Right lobe of liver (tissue), 6 donors: Measurements from ENCODE around the gene MGAT4D. TPM values are rescaled to one million over a fixed set of nuclear protein-coding genes. Genes with fewer than 3 reads are reported as not detected.

Experiments used
- ATAC-seq, 4 donors: fragments of 200-7000 bp; cut with Tn5 transposase; one replicate each; pipeline ENCODE4 v1.9.1; 2020; ENCODE audit warnings: mild to moderate bottlenecking in 4 of 4, moderate library complexity in 4 of 4
- DNase-seq, 3 donors: peaks; one replicate each; pipeline ENCODE4 v3.0.0-alpha.2; 2020
- H3K27ac ChIP-seq, 3 donors: fragments of 200-600 bp; one replicate each; pipeline ENCODE4 v1.8.0; 2022
- H3K27me3 ChIP-seq, 2 donors: fragments of 200-600 bp; one replicate each; pipeline ENCODE4 v1.8.0; 2022
- H3K36me3 ChIP-seq, 4 donors: fragments of 200-600 bp; sonication (generic) in 1 of 4; one replicate each; pipeline versions ENCODE4 v1.5.1 to v1.8.0; 2017 to 2022; ENCODE audit warnings: control low read depth in 1 of 4
- H3K4me1 ChIP-seq, 4 donors: fragments of 200-600 bp; sonication (generic) in 1 of 4; one replicate each; pipeline versions ENCODE4 v1.5.1 to v1.8.0; 2017 to 2022; ENCODE audit warnings: control low read depth in 1 of 4
- H3K4me3 ChIP-seq, 3 donors: fragments of 200-600 bp; one replicate each; pipeline ENCODE4 v1.8.0; 2022
- H3K9me3 ChIP-seq, 4 donors: fragments of 200-600 bp; sonication (generic) in 1 of 4; one replicate each; pipeline versions ENCODE4 v1.5.1 to v1.8.0; 2017 to 2022; ENCODE audit warnings: control low read depth in 1 of 4
- POLR2A ChIP-seq: fragments of 450-650 bp; IDR thresholded peaks from one replicate; pipeline ENCODE4 v1.6.1; 2017; ENCODE audit warnings: antibody characterized with exemption, mild to moderate bottlenecking
- WGBS: methylation state at CpG from one replicate; pipeline ENCODE4 v1.1.6; 2018; ENCODE audit warnings: low coverage, low lambda C conversion rate; ENCODE audit not compliant: insufficient coverage; ENCODE audit errors: missing lambda C conversion rate; 5-methylcytosine and 5-hydroxymethylcytosine counted together
- intact Hi-C, 2 donors: fragments of 100-400 bp; cut with DNase I; formaldehyde crosslinking; loops; one replicate each; pipeline versions ENCODE4 v1.11.2 to v1.14.1; 2022
- long read RNA-seq: library from polyadenylated mRNA; unstranded; transcript quantifications from one replicate; pipeline ENCODE4 v2.0.0, GENCODE V29; 2019
- total RNA-seq, 6 experiments: library from RNA; depleted of rRNA in 2 of 6; stranded (reverse); fragments of >200 nt in 2 of 6; fragmentation: NEBNext Ultra II Directional in 3 of 6; extraction: Animal tissue kit (Norgen Biotek cat#: 25700) in 3 of 6; gene quantifications; one replicate each; pipeline versions ENCODE4 v1.1.0 to v1.2.4, GENCODE V29; 2016 to 2023
- TF ChIP-seq, protein P1 (sequence below), 4 donors: fragments of 200-600 bp in 3 of 4; fragments of 450-650 bp in 1 of 4; IDR thresholded peaks; one replicate each; pipeline versions ENCODE4 v1.5.1 to v1.8.0; 2016 to 2022; ENCODE audit warnings: antibody characterized with exemption in 4 of 4, mild to moderate bottlenecking in 2 of 4
- donor health status: DM: no; HTN: yes; CAD: no.
- donor health status: DM: no; HTN: no; CAD: no.
- donor health status: DM: no; HTN: no; CAD: no.
- donor health status: DM: no; HTN: yes; CAD: no.
- donor health status: DM: no; HTN: yes; CAD: no.

MGAT4D gene
- not detected for total RNA-seq
- long read RNA-seq, result 0 reads

DNA sequence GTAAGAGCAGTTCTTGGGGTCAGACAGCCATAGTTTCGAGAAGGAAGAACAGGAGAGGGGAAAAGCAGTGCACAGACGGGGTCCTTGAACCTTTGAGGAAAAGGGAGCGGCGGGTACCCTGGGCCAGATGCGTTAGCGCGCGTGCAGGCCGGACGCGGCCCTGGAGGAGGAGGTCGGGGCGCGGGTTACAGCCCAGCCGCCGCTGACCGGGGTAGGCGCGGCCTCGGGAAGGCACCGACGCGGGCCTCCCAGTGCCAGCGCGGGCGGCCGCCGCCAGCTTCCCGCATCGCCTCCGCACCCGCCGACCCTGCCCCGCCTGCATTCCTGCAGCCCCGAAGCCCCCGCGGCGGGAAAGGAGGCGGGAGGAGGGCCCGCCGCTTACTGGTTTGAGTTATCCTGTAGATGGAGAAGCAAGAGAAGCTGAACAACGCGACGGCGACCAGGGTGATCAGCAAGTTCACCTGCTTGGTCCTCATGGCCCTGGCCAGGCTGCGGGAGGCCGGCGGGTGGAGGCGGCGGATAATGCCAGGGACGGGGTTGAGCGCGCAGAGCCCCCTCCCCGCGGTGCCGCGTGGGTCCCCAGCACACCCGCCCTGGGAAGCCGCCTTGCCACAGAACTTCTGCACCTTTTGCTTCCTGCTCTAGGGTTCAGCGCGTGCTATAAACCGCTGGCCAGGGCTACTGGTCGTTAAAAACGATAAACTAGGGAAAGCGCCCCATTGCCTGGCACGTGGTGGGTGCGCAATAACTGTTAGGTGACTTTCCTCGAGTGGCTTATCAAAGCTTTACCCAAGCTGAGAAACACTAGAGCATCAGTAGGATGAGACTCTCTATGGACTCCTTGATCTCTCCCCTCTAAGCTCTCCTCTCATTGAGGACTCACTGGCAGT is at the start of gene MGAT4D:
TSS of gene MGAT4D (minus strand) at position 547 of the 890 bp plus-strand sequence. CDS start at position 476, 71 bp downstream.
- intact Hi-C loops, result no loop called here
- H3K36me3 ChIP-seq, result no peaks in the 10 kb centered on the region
- TF ChIP-seq POLR2A, result no peak
- TF ChIP-seq, protein P1, sequence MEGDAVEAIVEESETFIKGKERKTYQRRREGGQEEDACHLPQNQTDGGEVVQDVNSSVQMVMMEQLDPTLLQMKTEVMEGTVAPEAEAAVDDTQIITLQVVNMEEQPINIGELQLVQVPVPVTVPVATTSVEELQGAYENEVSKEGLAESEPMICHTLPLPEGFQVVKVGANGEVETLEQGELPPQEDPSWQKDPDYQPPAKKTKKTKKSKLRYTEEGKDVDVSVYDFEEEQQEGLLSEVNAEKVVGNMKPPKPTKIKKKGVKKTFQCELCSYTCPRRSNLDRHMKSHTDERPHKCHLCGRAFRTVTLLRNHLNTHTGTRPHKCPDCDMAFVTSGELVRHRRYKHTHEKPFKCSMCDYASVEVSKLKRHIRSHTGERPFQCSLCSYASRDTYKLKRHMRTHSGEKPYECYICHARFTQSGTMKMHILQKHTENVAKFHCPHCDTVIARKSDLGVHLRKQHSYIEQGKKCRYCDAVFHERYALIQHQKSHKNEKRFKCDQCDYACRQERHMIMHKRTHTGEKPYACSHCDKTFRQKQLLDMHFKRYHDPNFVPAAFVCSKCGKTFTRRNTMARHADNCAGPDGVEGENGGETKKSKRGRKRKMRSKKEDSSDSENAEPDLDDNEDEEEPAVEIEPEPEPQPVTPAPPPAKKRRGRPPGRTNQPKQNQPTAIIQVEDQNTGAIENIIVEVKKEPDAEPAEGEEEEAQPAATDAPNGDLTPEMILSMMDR (IDR thresholded peaks at IDR 0.05), result no peak
- H3K9me3 ChIP-seq, result no peaks in the 10 kb centered on the region
- H3K27ac ChIP-seq, result no peak within 1 kb of the TSS
- H3K4me3 ChIP-seq, result peak within 1 kb of the TSS in 1 of 3 donors; percentile 10
- DNase-seq, result peak in 1 of 3 donors; percentile 17
- no peaks in the 10 kb centered on the region for H3K4me1 ChIP-seq
- peak in 3 of 4 donors; percentile 42 to 52 (median 44) for ATAC-seq
- 8% methylated on average over 22 of the region's 68 CpGs for WGBS
- peaks cover 7 to 22% of the 10 kb centered on the region in 2 donors for H3K27me3 ChIP-seq

DNA sequence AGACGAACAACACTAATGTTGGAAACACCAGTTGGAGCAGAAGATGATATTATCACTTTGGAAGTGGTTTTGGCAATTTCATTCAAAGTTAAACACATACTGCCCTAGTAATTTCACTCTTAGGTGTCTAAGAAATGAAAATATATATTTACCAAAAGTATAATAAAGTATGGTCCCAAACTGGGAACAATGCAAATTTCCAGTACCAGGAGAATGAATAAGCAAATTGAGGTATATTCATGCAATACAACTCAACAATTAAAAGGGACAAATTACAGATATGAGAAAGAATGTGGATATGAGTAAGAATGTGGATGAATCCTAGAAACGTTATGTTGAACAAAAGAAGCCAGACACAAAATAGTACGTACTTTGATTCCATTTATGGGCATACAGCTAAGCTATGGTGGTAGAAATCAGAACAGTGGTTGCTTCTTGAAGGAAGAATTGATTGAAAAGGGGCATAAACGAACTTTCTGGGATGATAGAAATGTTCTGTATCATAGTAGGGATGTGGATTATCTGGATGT is 35.9 kb upstream of the MGAT4D start:
- Histone ChIP-seq H3K4me1 (no peaks in the 10 kb centered on the region), H3K9me3 (no peaks in the 10 kb centered on the region), H3K4me3 (no peak overlapping the region), H3K36me3 (peaks cover 0 to 3% (median 0%) of the 10 kb centered on the region in 4 donors), H3K27me3 (no peaks in the 10 kb centered on the region), H3K27ac (no peak overlapping the region)
- intact Hi-C loops, result no loop called here
- ATAC-seq (no peak), DNase-seq (no peak)
- 91% methylated on average over 4 of the region's 4 CpGs for WGBS
- TF ChIP-seq POLR2A, result no peak
- TF ChIP-seq, protein P1 (IDR thresholded peaks at IDR 0.05), result no peak

DNA sequence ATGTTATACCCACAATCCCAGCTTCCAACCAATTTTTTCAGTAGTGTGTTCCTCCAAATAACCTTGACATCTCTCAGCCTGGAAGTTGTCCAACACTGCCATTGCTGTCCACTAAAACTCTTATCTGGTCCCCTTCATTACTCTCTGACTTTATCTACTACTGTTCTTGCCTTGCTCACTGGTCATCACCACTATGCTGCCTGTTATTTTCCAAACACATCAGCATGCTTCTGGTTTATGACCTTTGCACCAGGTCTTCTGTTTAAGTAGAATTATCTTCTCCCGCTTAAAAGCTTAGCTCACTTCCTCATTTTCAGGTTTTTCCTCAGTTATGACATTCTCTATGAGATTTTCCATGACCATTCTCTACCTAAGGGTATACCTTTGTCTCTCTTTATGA is 31.3 kb upstream of the MGAT4D start:
- WGBS, result 46% methylated on average over 1 of the region's 1 CpG
- no peaks in the 10 kb centered on the region for H3K9me3 ChIP-seq
- DNase-seq, result no peak
- no peak overlapping the region for H3K27ac ChIP-seq
- H3K4me1 ChIP-seq, result peaks cover 0 to 9% (median 0%) of the 10 kb centered on the region in 4 donors
- ATAC-seq, result peak in 1 of 4 donors; percentile 51
- no peak overlapping the region for H3K4me3 ChIP-seq
- no peaks in the 10 kb centered on the region for H3K27me3 ChIP-seq
- intact Hi-C loops, result no loop called here
- peaks cover 0 to 3% (median 0%) of the 10 kb centered on the region in 4 donors for H3K36me3 ChIP-seq
- TF ChIP-seq, protein P1 (IDR thresholded peaks at IDR 0.05), result no peak
- no peak for TF ChIP-seq POLR2A

DNA sequence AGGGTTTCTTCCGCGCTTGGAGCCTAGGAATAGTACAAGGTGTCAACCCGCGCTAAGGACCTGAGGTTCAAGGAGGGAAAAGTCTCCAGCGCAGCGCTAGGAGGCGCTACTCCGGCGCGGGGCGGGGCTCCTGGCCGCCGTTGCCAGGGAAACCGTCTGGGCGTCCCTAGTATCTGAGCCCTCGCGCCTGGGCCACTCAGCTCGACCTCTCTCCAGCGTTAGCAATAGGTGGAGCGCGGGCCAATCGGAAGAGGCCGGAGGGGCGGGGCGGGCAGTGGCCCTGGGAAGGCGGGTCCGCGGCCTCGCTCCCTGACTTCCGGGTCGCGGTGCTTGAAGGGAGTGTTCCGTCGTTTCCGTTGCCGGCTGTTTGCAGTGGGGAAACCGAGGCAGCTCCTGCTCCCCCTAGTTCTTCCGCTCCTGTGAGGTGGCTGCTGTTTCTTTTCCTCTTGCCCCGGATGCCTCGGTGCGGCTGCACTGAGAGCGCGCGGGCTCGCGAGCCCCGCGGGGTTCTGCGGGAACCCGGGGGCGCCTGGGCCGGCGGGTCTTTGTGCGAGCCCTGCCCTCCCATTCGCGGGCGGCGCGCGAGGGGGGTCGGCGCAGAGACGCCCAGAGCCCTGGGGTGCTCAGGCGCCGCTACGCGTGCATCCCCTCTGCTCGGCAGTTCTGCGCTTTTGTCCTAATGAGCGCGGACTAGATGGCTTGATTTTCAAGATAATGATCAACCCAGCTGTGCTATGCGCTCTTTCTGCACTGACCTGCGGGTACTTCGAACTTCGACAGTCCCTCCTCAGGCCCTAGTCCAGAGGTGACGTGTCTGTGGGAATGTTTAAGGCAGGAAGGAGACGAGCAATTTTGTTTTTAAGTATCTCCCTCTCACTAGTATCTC is 26.0 kb upstream of the MGAT4D start, which contains the start of gene ELMOD2:
TSS of gene ELMOD2 (plus strand) at position 312 of the 886 bp plus-strand sequence. CDS start 1,261 bp downstream, outside the sequence.
- intact Hi-C loops, result no loop called here
- ATAC-seq (peak; percentile 100), DNase-seq (peak; percentile 99 to 100 (median 99))
- H3K36me3 ChIP-seq, result no peaks in the 10 kb centered on the region
- 0% methylated on average over 22 of the region's 77 CpGs for WGBS
- H3K4me1 ChIP-seq, result peaks cover 0 to 9% (median 0%) of the 10 kb centered on the region in 4 donors
- no peaks in the 10 kb centered on the region for H3K9me3 ChIP-seq
- TF ChIP-seq, protein P1 (IDR thresholded peaks at IDR 0.05), result peak; percentile 88 to 98 (median 95)
- peak; percentile 69 for TF ChIP-seq POLR2A
- peak within 1 kb of the TSS; percentile 80 to 97 (median 80) for H3K4me3 ChIP-seq
- peak within 1 kb of the TSS; percentile 25 to 82 (median 59) for H3K27ac ChIP-seq
- no peaks in the 10 kb centered on the region for H3K27me3 ChIP-seq
